ENCODE data around the gene PKP1.

GRCh38 chr1:201317551-201317950 lies 34.2 kb downstream of the PKP1 start:
- TF ChIP-seq, protein P1, sequence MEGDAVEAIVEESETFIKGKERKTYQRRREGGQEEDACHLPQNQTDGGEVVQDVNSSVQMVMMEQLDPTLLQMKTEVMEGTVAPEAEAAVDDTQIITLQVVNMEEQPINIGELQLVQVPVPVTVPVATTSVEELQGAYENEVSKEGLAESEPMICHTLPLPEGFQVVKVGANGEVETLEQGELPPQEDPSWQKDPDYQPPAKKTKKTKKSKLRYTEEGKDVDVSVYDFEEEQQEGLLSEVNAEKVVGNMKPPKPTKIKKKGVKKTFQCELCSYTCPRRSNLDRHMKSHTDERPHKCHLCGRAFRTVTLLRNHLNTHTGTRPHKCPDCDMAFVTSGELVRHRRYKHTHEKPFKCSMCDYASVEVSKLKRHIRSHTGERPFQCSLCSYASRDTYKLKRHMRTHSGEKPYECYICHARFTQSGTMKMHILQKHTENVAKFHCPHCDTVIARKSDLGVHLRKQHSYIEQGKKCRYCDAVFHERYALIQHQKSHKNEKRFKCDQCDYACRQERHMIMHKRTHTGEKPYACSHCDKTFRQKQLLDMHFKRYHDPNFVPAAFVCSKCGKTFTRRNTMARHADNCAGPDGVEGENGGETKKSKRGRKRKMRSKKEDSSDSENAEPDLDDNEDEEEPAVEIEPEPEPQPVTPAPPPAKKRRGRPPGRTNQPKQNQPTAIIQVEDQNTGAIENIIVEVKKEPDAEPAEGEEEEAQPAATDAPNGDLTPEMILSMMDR (IDR thresholded peaks at IDR 0.05) = no peak
- TF ChIP-seq POLR2AphosphoS5 (IDR thresholded peaks at IDR 0.05) = no peak
